Gastroesophageal sphincter (tissue), 4 donors: Measurements from ENCODE around the gene SERP2. TPM values are rescaled to one million over a fixed set of nuclear protein-coding genes. Genes with fewer than 3 reads are reported as not detected.

ENCODE experiments used
- ATAC-seq: fragments of 150-250 bp; one replicate; pipeline ENCODE4 v1.9.1; 2016; ENCODE audit warnings: mild to moderate bottlenecking, moderate library complexity
- H3K27ac ChIP-seq, 4 donors: fragments of 200-600 bp; sonication (generic) in 3 of 4; 1 replicate in 3 of 4; 2 replicates in 1 of 4; pipeline ENCODE4 v1.5.1; 2016 to 2019
- H3K27me3 ChIP-seq: fragments of 200-600 bp; sonication (generic); one replicate; pipeline ENCODE4 v1.5.1; 2019
- H3K36me3 ChIP-seq, 2 donors: fragments of 200-600 bp; sonication (generic); one replicate each; pipeline ENCODE4 v1.5.1; 2019; ENCODE audit warnings: control low read depth in 1 of 2
- H3K4me1 ChIP-seq, 3 donors: fragments of 200-600 bp; sonication (generic); 1 replicate in 2 of 3; 2 replicates in 1 of 3; pipeline ENCODE4 v1.5.1; 2016 to 2019; ENCODE audit warnings: control low read depth in 2 of 3
- H3K4me3 ChIP-seq, 2 donors: fragments of 200-600 bp; sonication (generic); one replicate each; pipeline ENCODE4 v1.5.1; 2019; ENCODE audit warnings: mild to moderate bottlenecking in 1 of 2, moderate library complexity in 1 of 2
- H3K9me3 ChIP-seq, 3 donors: fragments of 200-600 bp; sonication (generic); one replicate each; pipeline ENCODE4 v1.5.1; 2017 to 2019; ENCODE audit warnings: control low read depth in 2 of 3
- EP300 ChIP-seq: sonication (generic); formaldehyde crosslinking; IDR thresholded peaks from one replicate; pipeline ENCODE4 v1.6.1; 2017; ENCODE audit warnings: antibody characterized with exemption, mild to moderate bottlenecking
- POLR2A ChIP-seq, 2 donors: fragments of 450-650 bp; IDR thresholded peaks; one replicate each; pipeline ENCODE4 v1.6.1; 2017; ENCODE audit warnings: antibody characterized with exemption in 2 of 2, mild to moderate bottlenecking in 2 of 2, moderate library complexity in 1 of 2
- POLR2AphosphoS5 ChIP-seq: sonication (generic); formaldehyde crosslinking; IDR thresholded peaks from one replicate; pipeline ENCODE4 v1.6.1; 2017; ENCODE audit warnings: antibody characterized with exemption
- WGBS, 2 donors: methylation state at CpG; one replicate each; pipeline ENCODE4 v1.1.5; 2018; ENCODE audit warnings: low coverage in 1 of 2; 5-methylcytosine and 5-hydroxymethylcytosine counted together
- total RNA-seq, 4 donors: library from RNA; depleted of rRNA; stranded (reverse); fragments of >200 nt; gene quantifications; one replicate each; pipeline ENCODE4 v1.1.0, GENCODE V29; 2016
- TF ChIP-seq, protein P1 (sequence below), 4 experiments: fragments of 200-600 bp in 2 of 4; fragments of 450-650 bp in 2 of 4; sonication (generic) in 1 of 4; IDR thresholded peaks; one replicate each; pipeline ENCODE4 v1.5.1; 2017 to 2019; ENCODE audit warnings: antibody characterized with exemption in 4 of 4, mild to moderate bottlenecking in 2 of 4, moderate library complexity in 2 of 4

The SERP2 gene
- total RNA-seq, 4 donors from 2014 or later, result 6.9 to 15.6 (median 11.5) TPM

GRCh38 chr13:44402899-44403445 lies 29.3 kb downstream of the SERP2 start:
- Histone ChIP-seq H3K27ac (no peak overlapping the region), H3K9me3 (no peaks in the 10 kb centered on the region), H3K4me3 (no peak overlapping the region), H3K4me1 (peaks cover 0 to 4% (median 0%) of the 10 kb centered on the region in 3 donors), H3K36me3 (no peaks in the 10 kb centered on the region), H3K27me3 (no peaks in the 10 kb centered on the region)
- 64 to 100% methylated on average over 1 to 6 of the region's 13 CpGs for WGBS, 2 donors
- no peak for TF ChIP-seq POLR2AphosphoS5
- TF ChIP-seq, protein P1, sequence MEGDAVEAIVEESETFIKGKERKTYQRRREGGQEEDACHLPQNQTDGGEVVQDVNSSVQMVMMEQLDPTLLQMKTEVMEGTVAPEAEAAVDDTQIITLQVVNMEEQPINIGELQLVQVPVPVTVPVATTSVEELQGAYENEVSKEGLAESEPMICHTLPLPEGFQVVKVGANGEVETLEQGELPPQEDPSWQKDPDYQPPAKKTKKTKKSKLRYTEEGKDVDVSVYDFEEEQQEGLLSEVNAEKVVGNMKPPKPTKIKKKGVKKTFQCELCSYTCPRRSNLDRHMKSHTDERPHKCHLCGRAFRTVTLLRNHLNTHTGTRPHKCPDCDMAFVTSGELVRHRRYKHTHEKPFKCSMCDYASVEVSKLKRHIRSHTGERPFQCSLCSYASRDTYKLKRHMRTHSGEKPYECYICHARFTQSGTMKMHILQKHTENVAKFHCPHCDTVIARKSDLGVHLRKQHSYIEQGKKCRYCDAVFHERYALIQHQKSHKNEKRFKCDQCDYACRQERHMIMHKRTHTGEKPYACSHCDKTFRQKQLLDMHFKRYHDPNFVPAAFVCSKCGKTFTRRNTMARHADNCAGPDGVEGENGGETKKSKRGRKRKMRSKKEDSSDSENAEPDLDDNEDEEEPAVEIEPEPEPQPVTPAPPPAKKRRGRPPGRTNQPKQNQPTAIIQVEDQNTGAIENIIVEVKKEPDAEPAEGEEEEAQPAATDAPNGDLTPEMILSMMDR (IDR thresholded peaks at IDR 0.05), result no peak
- TF ChIP-seq POLR2A (IDR thresholded peaks at IDR 0.05), result no peak
- no peak for TF ChIP-seq EP300
- no peak for ATAC-seq

DNA sequence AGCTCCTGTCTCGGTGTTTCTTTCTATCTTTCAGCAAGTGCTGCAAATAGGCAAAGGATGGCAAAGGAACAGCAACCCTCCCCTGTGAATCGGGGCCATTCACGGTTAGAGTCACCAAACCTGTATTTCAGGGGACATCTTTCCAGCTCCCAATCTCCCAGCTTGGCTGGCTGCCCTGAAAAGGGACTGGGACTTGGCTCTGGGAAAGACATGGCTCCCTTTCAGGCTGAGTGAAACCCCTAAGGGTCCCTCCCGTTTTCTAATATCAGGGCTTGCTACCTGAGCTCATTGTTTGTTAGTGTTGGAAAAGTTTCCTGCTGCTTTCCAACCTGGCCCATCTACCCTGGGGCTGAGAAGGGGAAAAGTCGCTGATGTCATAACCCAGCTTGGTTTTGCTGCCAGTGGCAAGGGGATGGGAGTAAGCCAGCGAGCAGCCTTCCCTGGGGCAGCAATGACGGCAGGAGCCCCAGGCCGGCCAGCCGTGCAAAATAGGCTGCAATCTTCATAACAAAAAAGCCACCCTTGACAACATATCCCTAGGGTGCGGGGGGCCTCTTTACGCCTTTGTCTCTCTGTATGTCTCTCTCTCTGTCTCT lies 29.9 kb downstream of the SERP2 start:
- TF ChIP-seq POLR2A (IDR thresholded peaks at IDR 0.05), result no peak
- TF ChIP-seq, protein P1 (IDR thresholded peaks at IDR 0.05), result no peak
- no peak for TF ChIP-seq EP300
- TF ChIP-seq POLR2AphosphoS5, result no peak
- Histone ChIP-seq H3K36me3 (no peaks in the 10 kb centered on the region), H3K27me3 (no peaks in the 10 kb centered on the region), H3K4me1 (peaks cover 0 to 4% (median 0%) of the 10 kb centered on the region in 3 donors), H3K4me3 (no peak overlapping the region), H3K27ac (no peak overlapping the region), H3K9me3 (no peaks in the 10 kb centered on the region)
- no peak for ATAC-seq
- WGBS, 2 donors, result 72 to 80% methylated on average over 6 to 8 of the region's 11 CpGs

- ATAC-seq, result no peak
- Histone ChIP-seq H3K4me3 (no peak overlapping the region), H3K36me3 (no peaks in the 10 kb centered on the region), H3K27ac (no peak overlapping the region), H3K27me3 (no peaks in the 10 kb centered on the region), H3K9me3 (no peaks in the 10 kb centered on the region), H3K4me1 (peaks cover 0 to 4% (median 0%) of the 10 kb centered on the region in 3 donors)
- 81 to 82% methylated on average over 5 to 8 of the region's 15 CpGs for WGBS, 2 donors
- TF ChIP-seq, protein P1 (IDR thresholded peaks at IDR 0.05), result no peak
- TF ChIP-seq POLR2A (IDR thresholded peaks at IDR 0.05) (no peak), EP300 (no peak), POLR2AphosphoS5 (no peak)
These were observed 30.9 kb downstream of the SERP2 start for GRCh38 chr13:44404261-44405132.

- Histone ChIP-seq H3K36me3 (no peaks in the 10 kb centered on the region), H3K4me3 (no peak overlapping the region), H3K9me3 (no peaks in the 10 kb centered on the region), H3K27me3 (no peaks in the 10 kb centered on the region), H3K27ac (no peak overlapping the region), H3K4me1 (peaks cover 0 to 4% (median 0%) of the 10 kb centered on the region in 3 donors)
- TF ChIP-seq EP300 (no peak), POLR2A (IDR thresholded peaks at IDR 0.05) (no peak), POLR2AphosphoS5 (no peak)
- TF ChIP-seq, protein P1 (IDR thresholded peaks at IDR 0.05), result no peak
- no peak for ATAC-seq
- WGBS, 2 donors, result 76 to 78% methylated on average over 5 of the region's 5 CpGs
These were observed 33.0 kb downstream of the SERP2 start for GRCh38 chr13:44406617-44407016.
